Astrocyte of the cerebellum (primary cell): Measurements from ENCODE around the gene DFFA.

Source experiments
- DNase-seq: peaks from one replicate; pipeline ENCODE4 v3.0.0-alpha.2; 2011; ENCODE audit warnings: low read depth
- H3K4me3 ChIP-seq: 2 replicates; pipeline ENCODE4 v1.5.1; 2011; ENCODE audit warnings: mild to moderate bottlenecking, low read depth, low read length, moderate library complexity
- CTCF ChIP-seq: IDR thresholded peaks from 2 replicates; pipeline ENCODE4 v1.5.1; 2012; ENCODE audit warnings: low read length, low read depth, moderate library complexity, mild to moderate bottlenecking; ENCODE audit errors: missing control alignments
- in situ Hi-C: cut with HindIII; loops from 2 replicates; pipeline ENCODE4 v1.10.0; 2017; ENCODE audit warnings: low sequenced_read_pairs

Gene DFFA

GRCh38 chr1:10516925-10517676 lies 44.8 kb upstream of the DFFA start:
- in situ Hi-C loops, result no loop called here
- DNase-seq, result no peak
- no peak for TF ChIP-seq CTCF
- no peak overlapping the region for H3K4me3 ChIP-seq

GRCh38 chr1:10515976-10516750 lies 43.8 kb upstream of the DFFA start:
- H3K4me3 ChIP-seq, result no peak overlapping the region
- no peak for DNase-seq
- no peak for TF ChIP-seq CTCF
- in situ Hi-C loops, result no loop called here

- in situ Hi-C loops, result no loop called here
- TF ChIP-seq CTCF, result no peak
- no peak overlapping the region for H3K4me3 ChIP-seq
- DNase-seq, result no peak
Measured at GRCh38 chr1:10515301-10515975, 43.1 kb upstream of the DFFA start.

GRCh38 chr1:10514490-10515235 lies 42.3 kb upstream of the DFFA start:
- TF ChIP-seq CTCF, result peak; percentile 80

GRCh38 chr1:10513199-10513598 lies 40.9 kb upstream of the DFFA start:
- no peak overlapping the region for H3K4me3 ChIP-seq
- TF ChIP-seq CTCF, result no peak
- no peak for DNase-seq
- in situ Hi-C loops, result no loop called here

More at GRCh38 chr1:10514490-10515235, 42.3 kb upstream of the DFFA start:
- DNase-seq, result no peak
- no peak overlapping the region for H3K4me3 ChIP-seq
- in situ Hi-C loops, result no loop called here

- TF ChIP-seq CTCF, result no peak
- no peak for DNase-seq
- no peak overlapping the region for H3K4me3 ChIP-seq
- in situ Hi-C loops, result no loop called here
Measured at GRCh38 chr1:10511494-10511885, 39.2 kb upstream of the DFFA start.
